ENCODE measurements around the gene THSD7A.

The THSD7A gene

DNA sequence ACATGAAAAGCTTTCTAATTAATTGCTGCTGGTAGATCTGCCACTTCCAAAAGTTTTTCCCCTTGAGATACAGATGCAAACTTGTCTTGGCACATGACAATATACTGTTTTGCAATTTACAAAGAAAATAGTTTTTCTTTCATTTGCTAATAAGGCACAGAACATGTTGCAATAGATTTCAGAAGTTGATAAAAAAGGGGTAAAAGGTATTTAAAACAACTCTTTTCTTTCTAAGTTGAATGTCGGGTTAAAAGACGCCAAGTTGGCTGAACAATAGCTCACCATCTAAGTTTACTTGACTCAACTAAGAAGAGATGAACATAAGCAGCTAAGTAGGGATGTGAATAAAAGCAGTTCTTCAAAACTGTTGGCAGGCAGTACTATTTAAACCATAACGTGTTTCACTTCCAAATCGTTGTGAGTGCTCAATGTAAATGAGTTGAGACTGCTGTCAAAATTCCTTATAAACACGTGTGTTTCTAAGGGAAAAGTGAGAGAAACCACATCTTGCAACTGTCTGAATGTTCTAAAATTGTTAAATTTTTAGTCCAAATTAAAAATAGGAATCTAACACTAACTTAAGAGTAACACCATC is 14.5 kb upstream of the THSD7A start:
- H3K27ac ChIP-seq, result no peak overlapping the region
- no peaks in the 10 kb centered on the region for H3K27me3 ChIP-seq (ENCODE audit: control insufficient read depth, insufficient read depth, low read length)
- no peaks in the 10 kb centered on the region for H3K79me2 ChIP-seq
- H3K9ac ChIP-seq, result no peak overlapping the region
- no peaks in the 10 kb centered on the region for H3K9me3 ChIP-seq (ENCODE audit: control insufficient read depth, low read length)
- H3K4me2 ChIP-seq (ENCODE audit: low read length), result no peak overlapping the region
- H3K36me3 ChIP-seq (ENCODE audit: control insufficient read depth, insufficient read depth, low read length), result no peaks in the 10 kb centered on the region
- TF ChIP-seq, protein P1, sequence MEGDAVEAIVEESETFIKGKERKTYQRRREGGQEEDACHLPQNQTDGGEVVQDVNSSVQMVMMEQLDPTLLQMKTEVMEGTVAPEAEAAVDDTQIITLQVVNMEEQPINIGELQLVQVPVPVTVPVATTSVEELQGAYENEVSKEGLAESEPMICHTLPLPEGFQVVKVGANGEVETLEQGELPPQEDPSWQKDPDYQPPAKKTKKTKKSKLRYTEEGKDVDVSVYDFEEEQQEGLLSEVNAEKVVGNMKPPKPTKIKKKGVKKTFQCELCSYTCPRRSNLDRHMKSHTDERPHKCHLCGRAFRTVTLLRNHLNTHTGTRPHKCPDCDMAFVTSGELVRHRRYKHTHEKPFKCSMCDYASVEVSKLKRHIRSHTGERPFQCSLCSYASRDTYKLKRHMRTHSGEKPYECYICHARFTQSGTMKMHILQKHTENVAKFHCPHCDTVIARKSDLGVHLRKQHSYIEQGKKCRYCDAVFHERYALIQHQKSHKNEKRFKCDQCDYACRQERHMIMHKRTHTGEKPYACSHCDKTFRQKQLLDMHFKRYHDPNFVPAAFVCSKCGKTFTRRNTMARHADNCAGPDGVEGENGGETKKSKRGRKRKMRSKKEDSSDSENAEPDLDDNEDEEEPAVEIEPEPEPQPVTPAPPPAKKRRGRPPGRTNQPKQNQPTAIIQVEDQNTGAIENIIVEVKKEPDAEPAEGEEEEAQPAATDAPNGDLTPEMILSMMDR (IDR thresholded peaks at IDR 0.05), result no peak
- no peaks in the 10 kb centered on the region for H3K4me1 ChIP-seq
- no peak overlapping the region for H2AFZ ChIP-seq
- H3K4me3 ChIP-seq (ENCODE audit: low read depth, low read length), result no peak overlapping the region

DNA sequence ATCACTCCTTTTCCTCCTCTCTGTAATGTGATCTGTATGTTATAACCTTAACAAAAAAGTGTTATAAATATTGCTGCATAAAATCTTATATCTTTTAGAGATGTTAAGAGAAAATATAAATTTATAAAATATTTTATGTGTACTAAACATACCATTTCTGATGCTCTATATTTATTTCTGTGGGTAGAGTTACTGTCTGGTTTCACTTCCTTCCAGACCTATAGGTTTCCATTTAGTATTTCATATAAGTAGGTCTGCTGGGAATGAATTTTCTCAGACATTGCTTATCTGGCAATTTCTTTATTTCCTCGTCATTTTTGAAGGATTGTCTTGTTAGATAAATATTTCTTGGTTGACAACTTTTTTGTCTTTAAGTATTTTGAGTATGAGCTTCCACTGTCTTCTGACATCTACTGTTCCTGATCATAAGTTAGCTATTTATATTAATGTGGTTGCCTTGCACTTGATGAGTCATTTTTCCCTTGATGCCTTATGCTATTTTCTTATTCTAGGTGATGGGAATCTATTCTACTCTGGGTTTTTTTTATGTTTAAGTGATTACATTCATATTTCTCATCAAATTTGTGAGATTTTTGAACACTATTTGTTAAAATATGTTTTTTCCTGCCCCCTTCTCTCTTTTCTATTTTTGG is 11.2 kb upstream of the THSD7A start:
- H2AFZ ChIP-seq, result no peak overlapping the region
- no peaks in the 10 kb centered on the region for H3K9me3 ChIP-seq (ENCODE audit: control insufficient read depth, low read length)
- H3K27ac ChIP-seq, result no peak overlapping the region
- H3K9ac ChIP-seq, result no peak overlapping the region
- no peaks in the 10 kb centered on the region for H3K79me2 ChIP-seq
- no peaks in the 10 kb centered on the region for H3K27me3 ChIP-seq (ENCODE audit: control insufficient read depth, insufficient read depth, low read length)
- no peak overlapping the region for H3K4me3 ChIP-seq (ENCODE audit: low read depth, low read length)
- TF ChIP-seq, protein P1 (IDR thresholded peaks at IDR 0.05), result no peak
- H3K36me3 ChIP-seq (ENCODE audit: control insufficient read depth, insufficient read depth, low read length), result no peaks in the 10 kb centered on the region
- H3K4me1 ChIP-seq, result no peaks in the 10 kb centered on the region
- no peak overlapping the region for H3K4me2 ChIP-seq (ENCODE audit: low read length)

DNA sequence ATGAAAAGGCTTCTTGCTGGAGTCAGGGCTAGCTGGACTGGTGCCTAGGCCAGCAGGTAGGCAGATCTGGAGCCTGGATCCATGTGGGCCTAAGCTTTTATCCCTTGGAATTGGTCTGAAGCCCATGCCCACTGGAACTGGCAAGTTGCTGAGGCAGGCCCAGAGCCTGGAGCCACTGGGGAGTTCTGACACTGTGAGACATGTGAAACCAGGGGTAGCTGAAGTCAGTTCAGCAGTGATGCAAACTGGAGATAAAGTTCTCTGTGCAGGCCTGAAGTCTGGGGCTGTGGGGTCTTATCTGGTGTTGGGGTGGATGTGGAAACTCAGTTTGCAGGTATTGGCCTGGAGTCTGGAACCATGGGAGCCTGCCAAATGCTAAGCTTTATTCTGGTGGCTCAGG is 9.7 kb upstream of the THSD7A start:
- Histone ChIP-seq H3K9ac (no peak overlapping the region), H3K36me3 (ENCODE audit: control insufficient read depth, insufficient read depth, low read length) (no peaks in the 10 kb centered on the region), H3K27me3 (ENCODE audit: control insufficient read depth, insufficient read depth, low read length) (no peaks in the 10 kb centered on the region), H2AFZ (no peak overlapping the region), H3K27ac (no peak overlapping the region), H3K4me2 (ENCODE audit: low read length) (no peak overlapping the region), H3K4me3 (ENCODE audit: low read depth, low read length) (no peak overlapping the region), H3K9me3 (ENCODE audit: control insufficient read depth, low read length) (no peaks in the 10 kb centered on the region), H3K4me1 (no peaks in the 10 kb centered on the region), H3K79me2 (no peaks in the 10 kb centered on the region)
- TF ChIP-seq, protein P1 (IDR thresholded peaks at IDR 0.05), result no peak

DNA sequence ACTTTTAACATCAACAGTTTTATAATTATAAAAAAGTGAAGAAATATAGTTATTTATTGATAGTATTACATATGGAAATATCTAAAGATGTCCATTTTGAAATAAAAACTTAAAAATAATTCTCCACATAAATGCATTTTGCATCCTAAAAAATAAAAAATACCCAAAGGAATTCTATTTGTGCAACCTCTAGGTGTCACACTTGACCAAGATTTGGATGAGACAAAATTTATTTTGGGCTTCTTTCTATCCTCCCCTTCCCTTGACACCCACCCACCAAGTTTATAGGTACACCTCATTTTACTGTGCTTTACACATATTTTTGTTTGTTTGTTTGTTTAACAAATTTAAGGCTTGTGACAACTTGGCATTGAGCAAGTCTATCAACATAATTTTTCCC is 3.3 kb upstream of the THSD7A start:
- Histone ChIP-seq H3K27me3 (ENCODE audit: control insufficient read depth, insufficient read depth, low read length) (no peaks in the 10 kb centered on the region), H3K79me2 (peaks cover under 1% of the 10 kb centered on the region), H3K9ac (no peak overlapping the region), H3K9me3 (ENCODE audit: control insufficient read depth, low read length) (no peaks in the 10 kb centered on the region), H2AFZ (no peak overlapping the region), H3K36me3 (ENCODE audit: control insufficient read depth, insufficient read depth, low read length) (no peaks in the 10 kb centered on the region), H3K4me1 (peaks cover 5% of the 10 kb centered on the region), H3K4me2 (ENCODE audit: low read length) (no peak overlapping the region), H3K27ac (no peak overlapping the region), H3K4me3 (ENCODE audit: low read depth, low read length) (no peak overlapping the region)
- TF ChIP-seq, protein P1 (IDR thresholded peaks at IDR 0.05), result peak; percentile 38

DNA sequence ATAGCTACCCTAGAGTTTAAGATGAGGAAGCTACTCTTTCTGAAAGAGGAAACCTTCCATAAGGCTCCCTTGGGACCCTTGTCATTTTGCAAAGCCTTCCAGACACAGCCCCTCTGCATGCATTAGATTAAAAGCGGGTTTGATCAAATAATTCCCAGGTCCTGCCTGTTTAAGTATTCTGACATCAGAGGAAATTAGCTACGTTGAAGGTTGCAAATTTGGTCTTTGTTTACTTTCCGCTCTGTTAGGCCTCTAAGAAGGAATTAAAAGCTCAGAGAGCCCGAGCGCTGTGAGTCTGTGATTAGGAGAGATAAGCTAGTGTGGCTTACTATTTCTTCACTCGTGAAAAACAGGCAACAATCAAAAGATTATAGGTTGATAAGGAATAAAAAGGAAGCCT is 1.4 kb upstream of the THSD7A start:
- peak overlapping the region; percentile 17 for H3K27ac ChIP-seq
- H3K36me3 ChIP-seq (ENCODE audit: control insufficient read depth, insufficient read depth, low read length), result no peaks in the 10 kb centered on the region
- TF ChIP-seq, protein P1 (IDR thresholded peaks at IDR 0.05), result no peak

More for the DNA sequence above, 1.4 kb upstream of the THSD7A start:
- Histone ChIP-seq H3K27me3 (ENCODE audit: control insufficient read depth, insufficient read depth, low read length) (no peaks in the 10 kb centered on the region), H2AFZ (peak overlapping the region; percentile 58), H3K4me3 (ENCODE audit: low read depth, low read length) (no peak overlapping the region), H3K4me1 (peaks cover 5% of the 10 kb centered on the region), H3K79me2 (peaks cover 9% of the 10 kb centered on the region), H3K9ac (no peak overlapping the region), H3K9me3 (ENCODE audit: control insufficient read depth, low read length) (no peaks in the 10 kb centered on the region), H3K4me2 (ENCODE audit: low read length) (peak overlapping the region; percentile 4)

Data from parathyroid adenoma (tissue), 2 donors.